ENCODE measurements around the gene EMP2.
"Not testable (repeated sequence)": the region's sequence is repeated elsewhere in the genome, so short reads cannot be mapped to it uniquely, and the experiment has no call there.

EMP2 gene

GRCh38 chr16:10552281-10552680 lies 28.1 kb downstream of the EMP2 start:
- no peak for DNase-seq (ENCODE audit: low read depth)

GRCh38 chr16:10551881-10552280 lies 28.5 kb downstream of the EMP2 start:
- no peak for DNase-seq (ENCODE audit: low read depth)

- no peak for DNase-seq (ENCODE audit: low read depth)
Observed at GRCh38 chr16:10548404-10548803, 32.0 kb downstream of the EMP2 start.

GRCh38 chr16:10547708-10548107 lies 32.7 kb downstream of the EMP2 start:
- DNase-seq (ENCODE audit: low read depth), result no peak

GRCh38 chr16:10543231-10543977 lies 37.0 kb downstream of the EMP2 start:
- no peak for DNase-seq (ENCODE audit: low read depth)

- DNase-seq (ENCODE audit: low read depth), result no peak
Observed at GRCh38 chr16:10541366-10541765, 39.0 kb downstream of the EMP2 start.

- no peak for DNase-seq (ENCODE audit: low read depth)
Observed at GRCh38 chr16:10539793-10540192, 40.6 kb downstream of the EMP2 start.

- no peak for DNase-seq (ENCODE audit: low read depth)
Observed at GRCh38 chr16:10539236-10539635, 41.2 kb downstream of the EMP2 start.

- no peak for DNase-seq (ENCODE audit: low read depth)
Observed at GRCh38 chr16:10538583-10538982, 41.8 kb downstream of the EMP2 start.

GRCh38 chr16:10537946-10538345 lies 42.5 kb downstream of the EMP2 start:
- DNase-seq (ENCODE audit: low read depth), result no peak

- DNase-seq (ENCODE audit: low read depth), result no peak
Observed at GRCh38 chr16:10536814-10537389, 43.5 kb downstream of the EMP2 start.

- DNase-seq (ENCODE audit: low read depth), result not testable (repeated sequence)
Observed at GRCh38 chr16:10536328-10536727, 44.1 kb downstream of the EMP2 start.

GRCh38 chr16:10535461-10535860 lies 44.9 kb downstream of the EMP2 start:
- no peak for DNase-seq (ENCODE audit: low read depth)

GRCh38 chr16:10534748-10535147 lies 45.6 kb downstream of the EMP2 start:
- DNase-seq (ENCODE audit: low read depth), result no peak

GRCh38 chr16:10533612-10534011 lies 46.8 kb downstream of the EMP2 start:
- peak; percentile 4 for DNase-seq (ENCODE audit: low read depth)

- DNase-seq (ENCODE audit: low read depth), result no peak
Observed at GRCh38 chr16:10531582-10531981, 48.8 kb downstream of the EMP2 start.

- no peak for DNase-seq (ENCODE audit: low read depth)
Observed at GRCh38 chr16:10530685-10531084, 49.7 kb downstream of the EMP2 start.

GRCh38 chr16:10529895-10530669 lies 50.3 kb downstream of the EMP2 start:
- no peak for DNase-seq (ENCODE audit: low read depth)

GRCh38 chr16:10528635-10529034 lies 51.8 kb downstream of the EMP2 start:
- no peak for DNase-seq (ENCODE audit: low read depth)

- no peak for DNase-seq (ENCODE audit: low read depth)
Observed at GRCh38 chr16:10526962-10527361, 53.4 kb downstream of the EMP2 start.

GRCh38 chr16:10525214-10525825 lies 55.1 kb downstream of the EMP2 start:
- no peak for DNase-seq (ENCODE audit: low read depth)

- no peak for DNase-seq (ENCODE audit: low read depth)
Observed at GRCh38 chr16:10522966-10523365, 57.4 kb downstream of the EMP2 start.
